GM12878 (cell line): ENCODE results near the gene BBS9.

ENCODE experiments used
- YY1 ChIP-seq: IDR thresholded peaks from 2 replicates; pipeline ENCODE4 v1.6.1; 2011; ENCODE audit warnings: low read depth, mild to moderate bottlenecking, low read length
- ZBTB40 ChIP-seq: fragments of 450-650 bp; IDR thresholded peaks from 2 replicates; pipeline ENCODE4 v1.6.1; 2016; ENCODE audit warnings: mild to moderate bottlenecking, moderate library complexity, borderline replicate concordance

- TF ChIP-seq YY1 (no peak), ZBTB40 (no peak)
Measured at GRCh38 chr7:33556472-33556871, 427.1 kb downstream of the BBS9 start.
